Fibroblast of skin of right quadriceps (primary cell): ENCODE data around the gene SNRPD1.
"Not testable (repeated sequence)": the region's sequence is repeated elsewhere in the genome, so short reads cannot be mapped to it uniquely, and the experiment has no call there.

Source experiments
- DNase-seq: peaks from one replicate; pipeline ENCODE4 v3.0.0-alpha.2; 2013

Gene SNRPD1

DNA sequence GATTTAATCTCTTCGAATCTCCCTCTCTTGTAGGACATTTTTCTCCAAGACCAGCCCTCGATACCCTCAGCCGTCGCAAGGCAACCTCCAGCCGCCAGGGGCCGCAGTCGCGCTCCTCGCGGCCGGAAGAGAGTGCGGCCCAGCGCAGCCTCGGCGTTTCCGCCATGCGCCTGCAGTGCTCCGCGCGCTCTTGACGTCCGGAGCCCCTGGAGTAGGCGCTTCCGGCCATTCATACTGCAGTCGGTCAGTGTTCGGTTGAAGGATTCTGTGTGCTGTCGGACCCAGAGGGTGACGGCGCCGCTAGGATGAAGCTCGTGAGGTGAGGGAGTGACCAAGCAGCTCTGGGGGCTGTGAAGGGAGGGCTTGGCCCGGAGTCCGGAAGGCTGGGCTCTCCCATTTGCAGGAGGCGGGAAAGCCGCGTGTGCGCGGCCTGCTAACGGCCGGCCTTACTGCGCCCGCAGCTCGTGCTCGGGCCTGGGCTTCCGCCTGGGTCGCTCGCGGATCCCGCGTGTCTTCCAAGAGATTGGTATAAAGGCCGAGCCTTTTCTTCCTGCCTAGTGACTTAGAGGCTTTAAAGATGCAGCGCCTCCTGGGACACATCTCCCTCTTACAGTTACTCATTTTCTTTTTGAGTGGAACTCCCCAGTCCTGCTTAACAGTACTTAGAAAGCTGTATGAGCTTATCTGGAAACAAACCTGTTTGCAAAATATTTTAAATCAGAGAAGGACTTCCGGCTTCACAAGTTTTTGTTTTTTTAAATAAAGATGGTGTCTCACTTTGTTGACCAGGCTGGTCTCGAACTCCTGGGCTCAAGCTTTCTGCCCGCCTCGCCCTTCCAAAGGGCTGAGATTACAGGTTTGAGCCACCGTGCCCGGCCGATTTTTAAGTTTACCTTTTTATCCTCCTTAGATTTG, at the start of gene SNRPD1:
SNRPD1 (plus strand) TSS at position 190 of the 915 bp plus-strand sequence; CDS start at position 306, 116 bp downstream.
- peak; percentile 89 for DNase-seq

DNA sequence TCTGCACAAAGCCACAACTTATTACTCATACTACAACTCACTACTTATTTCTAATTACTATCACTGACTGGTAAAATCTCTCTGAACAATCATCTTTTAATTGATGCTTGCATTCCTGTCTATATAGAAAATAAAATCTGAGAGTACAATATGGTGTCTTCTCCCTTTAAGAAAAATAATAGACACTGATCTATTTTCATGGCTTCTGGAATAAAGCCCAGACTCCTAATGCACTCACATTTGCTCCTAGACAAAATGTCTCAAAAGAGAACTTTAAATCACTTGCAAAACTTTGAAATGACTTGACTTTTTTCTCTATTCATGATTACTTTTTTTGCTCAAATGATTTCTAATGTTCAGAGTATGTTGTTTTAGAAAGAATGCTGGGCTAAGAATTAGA, 40.3 kb upstream of the SNRPD1 start:
- DNase-seq = no peak

DNA sequence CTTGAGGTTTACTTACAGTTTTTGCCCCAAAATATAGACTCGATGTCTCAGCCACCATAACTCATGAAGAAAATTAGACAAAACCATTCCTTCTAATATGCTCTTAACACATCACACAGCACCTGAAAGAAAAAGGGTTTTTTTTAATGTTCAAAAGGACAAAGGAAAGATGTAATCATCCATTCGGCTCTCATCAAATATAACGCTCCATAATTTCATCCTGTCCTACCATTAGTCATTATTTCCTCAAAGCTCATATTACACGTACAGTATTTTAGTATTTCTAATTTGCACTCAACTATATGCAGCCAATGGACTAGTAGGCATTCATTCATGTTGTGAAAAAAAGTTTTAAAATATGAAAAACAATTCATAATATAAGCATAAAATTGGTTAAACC, 36.5 kb upstream of the SNRPD1 start:
- no peak for DNase-seq

DNA sequence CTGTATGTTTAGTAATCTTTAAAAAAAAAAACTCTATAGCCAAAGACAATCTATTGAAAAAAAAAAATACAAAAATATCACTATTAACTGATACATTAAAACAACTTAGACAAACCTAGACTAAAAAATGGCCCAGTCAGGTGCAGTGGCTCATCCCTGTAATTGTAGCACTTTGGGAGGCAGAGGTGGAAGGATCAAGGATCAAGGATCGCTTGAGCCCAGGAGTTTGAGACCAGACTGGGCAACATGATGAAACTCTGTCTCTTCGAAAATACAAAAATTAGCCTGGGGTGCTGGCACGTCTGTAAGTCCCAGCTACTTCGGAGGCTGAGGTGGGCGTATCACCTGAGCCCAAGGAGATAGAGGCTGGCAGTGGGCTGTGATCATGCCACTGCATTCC, 27.7 kb upstream of the SNRPD1 start:
- DNase-seq = no peak

DNA sequence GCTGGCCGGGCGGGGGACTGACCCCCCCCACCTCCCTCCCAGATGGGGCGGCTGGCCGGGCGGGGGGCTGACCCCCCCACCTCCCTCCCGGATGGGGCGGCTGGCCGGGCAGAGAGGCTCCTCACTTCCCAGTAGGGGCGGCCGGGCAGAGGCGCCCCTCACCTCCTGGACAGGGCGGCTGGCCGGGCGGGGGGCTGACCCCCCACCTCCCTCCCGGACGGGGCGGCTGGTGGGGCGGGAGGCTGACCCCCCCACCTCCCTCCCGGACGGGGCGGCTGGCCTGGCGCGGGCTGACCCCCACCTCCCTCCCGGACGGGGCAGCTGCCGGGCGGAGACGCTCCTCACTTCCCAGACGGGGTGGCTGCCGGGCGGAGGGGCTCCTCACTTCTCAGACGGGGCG, 19.8 kb upstream of the SNRPD1 start:
- not testable (repeated sequence) for DNase-seq

DNA sequence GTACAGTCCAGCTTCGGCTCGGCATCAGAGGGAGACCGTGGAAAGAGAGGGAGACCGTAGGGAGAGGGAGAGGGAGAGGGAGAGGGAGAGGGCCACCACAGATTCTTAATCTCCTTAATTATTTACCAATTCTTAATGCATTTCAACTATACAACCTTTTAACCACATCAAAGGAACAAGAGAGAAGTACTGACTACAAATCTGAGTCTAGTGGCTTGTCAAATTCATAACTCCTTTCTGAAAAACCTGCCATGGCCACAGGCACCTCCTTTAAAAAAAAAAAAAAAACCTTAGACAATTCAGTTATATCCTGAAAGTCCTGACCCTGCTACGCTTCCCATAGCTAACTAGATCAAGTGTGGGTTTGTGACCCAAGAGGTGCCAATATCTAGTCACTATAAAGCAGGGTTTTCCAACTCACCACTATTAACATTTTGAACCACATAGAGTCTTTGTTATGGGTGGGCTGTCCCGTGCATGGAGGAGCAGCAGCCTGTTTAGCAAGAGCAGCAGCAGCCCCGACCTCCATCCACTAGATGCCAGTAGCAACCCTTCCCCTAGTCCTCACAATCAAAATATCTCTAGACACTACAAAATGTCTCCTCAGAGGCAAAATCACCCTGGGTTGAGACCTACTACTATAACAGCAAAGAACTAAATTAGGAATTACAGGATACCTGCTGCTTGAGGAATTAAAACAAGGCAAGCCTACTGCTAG, 18.4 kb upstream of the SNRPD1 start:
- no peak for DNase-seq

DNA sequence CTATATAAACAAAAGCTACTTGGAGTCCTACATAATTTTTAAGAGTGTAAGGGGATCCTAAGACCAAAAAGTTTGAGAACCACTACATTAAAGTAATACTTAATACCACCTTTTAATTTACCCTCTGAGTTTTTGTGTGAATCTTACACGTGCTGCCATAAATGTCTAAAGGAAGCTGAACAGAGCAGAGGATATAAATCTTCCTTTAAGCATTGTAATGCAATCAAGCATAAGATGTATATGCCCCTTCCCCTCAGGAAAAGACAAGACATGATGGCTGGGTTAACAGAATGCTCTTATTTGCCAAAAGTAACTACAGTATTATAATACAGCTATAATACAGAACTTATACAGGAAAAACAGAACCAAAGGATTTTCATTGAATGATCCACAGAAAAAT, 14.5 kb upstream of the SNRPD1 start:
- no peak for DNase-seq

DNA sequence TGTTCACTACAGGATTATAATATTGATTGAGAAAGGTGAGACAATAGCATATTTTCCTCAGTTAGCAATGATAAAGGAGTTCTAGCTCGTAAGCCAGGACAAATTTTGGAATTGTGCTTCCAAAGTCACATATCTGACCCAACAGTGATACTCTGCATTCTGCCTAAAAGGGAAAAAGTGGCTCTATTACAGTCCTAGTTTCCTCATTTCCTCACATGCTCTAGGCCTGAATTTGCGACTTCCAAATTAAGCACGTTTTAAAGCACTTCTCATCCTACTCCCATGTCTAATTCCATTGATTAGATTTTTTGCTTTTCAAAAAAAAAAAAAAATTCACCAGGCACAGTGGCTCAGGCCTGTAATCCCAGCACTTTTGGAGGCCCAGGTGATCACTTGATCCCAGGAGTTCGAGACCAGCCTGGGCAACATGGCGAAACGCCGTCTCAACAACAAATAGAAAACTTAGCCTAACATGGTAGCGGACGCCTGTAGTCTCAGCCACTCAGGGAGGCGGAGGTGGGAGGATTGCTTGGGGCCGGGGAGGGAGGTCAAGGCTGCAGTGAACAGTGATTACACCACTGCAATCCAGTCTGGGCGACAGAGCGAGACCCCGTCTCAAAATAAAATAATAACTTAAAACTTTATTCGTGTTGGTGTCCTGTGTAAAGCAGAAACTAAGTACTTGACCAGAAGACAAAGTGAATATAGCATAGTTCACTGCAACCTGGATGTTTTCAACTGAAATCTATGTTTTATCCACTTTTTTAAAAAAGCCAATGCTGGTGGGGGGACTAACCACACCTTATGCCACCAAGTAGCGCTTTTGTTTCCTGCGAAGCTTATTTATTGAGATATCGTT, 13.2 kb upstream of the SNRPD1 start:
- DNase-seq = no peak

DNA sequence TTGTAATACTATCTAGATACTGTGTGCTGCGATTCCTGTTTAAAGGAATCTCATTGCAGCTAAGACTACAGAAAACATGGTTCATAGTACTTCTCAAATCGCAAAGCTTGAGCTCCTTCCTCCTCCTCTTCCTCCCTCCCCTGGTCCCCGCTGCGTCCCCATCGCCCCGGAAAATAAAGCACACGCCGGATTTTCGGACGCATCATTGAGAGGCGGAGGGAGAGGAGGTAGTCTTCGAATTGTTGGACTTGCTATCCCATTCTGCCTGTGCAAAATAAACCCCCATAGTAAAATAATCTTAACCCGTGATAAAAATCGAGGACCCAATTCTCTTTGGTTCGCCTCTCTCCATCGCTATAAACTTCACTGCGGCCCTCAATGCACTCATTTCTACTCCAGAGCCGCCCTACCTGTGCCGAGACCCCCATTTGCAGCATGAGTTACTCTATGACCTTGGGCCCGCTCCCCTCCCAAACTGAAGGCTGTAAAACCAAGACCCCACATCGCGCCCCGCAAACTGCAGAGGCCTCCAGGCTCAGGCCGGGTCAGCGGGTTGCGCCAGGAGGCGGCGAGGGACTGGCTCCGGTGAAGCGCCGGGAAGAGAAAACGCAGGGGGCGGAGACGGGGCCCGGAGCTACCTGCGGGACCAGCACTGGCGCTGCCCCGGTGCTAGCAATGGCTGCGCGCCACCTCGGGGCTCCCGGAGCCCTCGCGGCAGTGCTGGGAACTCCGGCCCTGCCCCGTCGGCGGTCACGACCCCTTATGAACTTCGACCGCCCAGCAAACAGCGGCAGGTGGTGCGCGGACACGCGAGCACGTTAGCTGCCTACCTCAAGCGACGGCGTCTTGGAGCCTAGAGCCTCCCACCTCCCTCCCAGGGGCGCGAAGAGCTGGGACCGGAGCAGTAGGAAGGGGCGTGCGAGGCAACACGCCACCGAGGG, 12.3 kb upstream of the SNRPD1 start:
- peak; percentile 2 for DNase-seq

DNA sequence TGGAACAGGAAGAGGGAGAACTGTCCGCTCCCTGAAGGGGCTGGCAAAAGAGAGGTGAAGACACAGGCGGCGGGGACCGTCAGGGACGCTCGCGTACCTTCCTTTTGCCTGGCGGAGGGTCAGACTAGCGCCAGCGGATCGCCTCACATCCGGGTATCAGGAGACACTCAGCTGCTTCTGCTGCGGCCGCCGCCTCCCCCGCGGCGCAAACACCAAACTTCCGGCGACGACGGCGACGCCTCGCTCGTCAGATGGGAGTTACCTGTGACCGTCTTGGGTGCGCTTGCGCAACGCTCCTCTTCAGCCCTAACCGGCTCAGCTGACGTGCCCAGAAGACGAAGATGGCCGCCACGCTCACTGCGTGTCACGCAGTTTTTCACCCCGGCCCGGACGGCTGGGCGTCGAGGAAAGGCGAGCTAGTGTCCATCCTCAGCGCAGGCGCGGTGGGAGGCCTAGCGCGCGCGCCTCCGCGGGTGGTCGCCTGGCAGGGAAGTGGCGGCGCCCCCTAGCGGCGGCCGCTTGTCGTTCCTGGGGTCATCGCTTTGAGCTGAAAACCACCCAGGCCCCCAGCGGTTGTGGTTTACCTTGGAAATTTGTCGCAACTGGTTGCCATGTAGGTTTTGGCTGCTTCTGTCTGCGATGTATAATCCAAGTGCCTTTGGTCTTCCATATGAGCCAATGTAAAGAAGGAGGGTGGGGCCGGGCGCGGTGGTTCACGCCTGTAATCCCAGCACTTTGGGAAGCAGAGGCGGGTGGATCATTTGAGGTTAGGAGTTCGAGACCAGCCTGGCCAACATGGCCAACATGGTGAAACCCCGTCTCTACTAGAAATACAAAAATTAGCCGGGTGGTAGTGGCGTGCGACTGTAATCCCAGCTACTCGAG, 11.3 kb upstream of the SNRPD1 start, which contains the start of gene ESCO1:
ESCO1 (minus strand) TSS at position 179 of the 885 bp plus-strand sequence. CDS start 25,861 bp downstream, outside the sequence.
- peak; percentile 98 for DNase-seq

DNA sequence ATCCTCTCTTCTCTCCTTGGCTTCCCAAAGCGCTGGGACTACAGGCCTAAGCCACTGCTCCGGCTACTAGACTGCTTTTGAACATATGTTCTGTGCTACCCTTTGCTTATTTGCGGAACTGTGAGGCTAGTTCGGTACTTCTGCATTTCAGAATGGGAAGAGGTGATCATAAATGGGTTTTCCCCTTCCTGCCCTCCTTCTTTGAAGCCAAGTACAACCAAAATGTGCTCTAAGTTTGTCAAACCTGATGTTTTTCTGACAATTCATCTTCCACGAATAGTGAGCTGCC, 9.9 kb upstream of the SNRPD1 start:
- DNase-seq = no peak

DNA sequence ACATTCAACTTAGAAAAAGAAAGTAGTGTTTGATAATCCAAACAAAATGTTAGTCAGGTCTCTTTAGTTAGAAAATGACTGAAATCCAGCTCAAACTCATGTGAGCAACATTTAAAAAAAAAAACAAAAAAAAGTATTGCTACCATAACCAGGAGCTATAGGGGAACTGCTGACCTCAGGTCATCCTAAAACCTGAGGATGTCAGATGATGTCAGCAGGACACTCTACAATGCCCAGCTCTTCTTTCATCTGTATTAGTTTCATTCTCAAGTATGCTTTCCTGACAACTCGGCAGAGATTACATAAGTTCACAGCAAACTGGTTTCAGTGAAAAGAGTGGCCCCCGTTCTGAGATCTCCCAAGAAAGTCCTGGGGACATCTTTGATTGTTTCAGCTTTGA, 7.4 kb upstream of the SNRPD1 start:
- DNase-seq = no peak

DNA sequence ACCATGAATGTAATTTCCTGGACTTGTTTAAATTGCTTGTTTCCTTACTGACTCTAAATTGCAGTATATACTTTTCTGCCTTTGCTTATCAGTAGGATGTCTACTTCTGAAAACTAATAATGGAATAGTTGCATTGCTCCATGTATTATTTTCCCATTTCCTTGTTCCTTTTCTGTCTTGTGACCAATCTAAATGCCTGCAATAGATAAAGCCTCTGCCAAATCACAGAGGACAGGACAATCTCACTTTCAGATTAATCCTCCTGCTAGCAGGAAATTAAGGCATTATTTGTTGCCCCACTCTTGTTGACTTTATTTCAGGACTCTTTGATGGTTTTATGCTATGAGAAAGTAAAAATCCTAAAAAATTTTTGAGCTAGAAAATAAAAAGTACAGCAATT, 6.9 kb upstream of the SNRPD1 start:
- no peak for DNase-seq

DNA sequence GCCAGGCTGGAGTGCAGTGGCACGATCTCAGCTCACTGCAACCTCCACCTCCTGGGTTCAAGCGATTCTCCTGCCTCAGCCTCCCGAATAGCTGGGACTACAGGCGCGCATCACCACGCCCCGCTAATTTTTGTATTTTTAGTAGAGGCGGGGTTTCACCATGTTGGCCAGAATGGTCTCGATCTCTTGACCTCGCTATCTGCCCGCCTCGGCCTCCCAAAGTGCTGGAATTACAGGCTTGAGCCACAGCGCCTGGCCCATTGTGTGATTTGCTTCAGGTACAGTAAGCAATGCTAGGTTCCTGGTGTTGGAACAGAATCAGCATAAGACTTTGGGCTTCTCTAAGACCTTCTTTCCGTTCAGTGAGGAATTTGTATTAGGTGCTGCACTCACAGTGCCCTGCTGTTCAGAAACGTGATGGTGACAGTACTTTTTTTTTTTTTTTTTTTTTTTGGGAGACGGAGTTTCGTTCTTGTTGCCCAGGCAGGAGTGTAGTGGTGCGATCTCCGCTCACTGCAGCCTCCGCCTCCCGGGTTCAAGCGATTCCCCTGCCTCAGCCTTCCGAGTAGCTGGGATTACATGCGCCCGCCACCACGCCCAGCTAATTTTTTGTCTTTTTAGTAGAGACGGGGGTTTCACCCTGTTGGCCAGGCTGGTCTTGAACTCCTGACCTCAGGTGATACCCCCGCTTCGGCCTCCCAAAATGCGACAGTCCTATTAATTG, 551 bp upstream of the SNRPD1 start:
- DNase-seq = not testable (repeated sequence)

DNA sequence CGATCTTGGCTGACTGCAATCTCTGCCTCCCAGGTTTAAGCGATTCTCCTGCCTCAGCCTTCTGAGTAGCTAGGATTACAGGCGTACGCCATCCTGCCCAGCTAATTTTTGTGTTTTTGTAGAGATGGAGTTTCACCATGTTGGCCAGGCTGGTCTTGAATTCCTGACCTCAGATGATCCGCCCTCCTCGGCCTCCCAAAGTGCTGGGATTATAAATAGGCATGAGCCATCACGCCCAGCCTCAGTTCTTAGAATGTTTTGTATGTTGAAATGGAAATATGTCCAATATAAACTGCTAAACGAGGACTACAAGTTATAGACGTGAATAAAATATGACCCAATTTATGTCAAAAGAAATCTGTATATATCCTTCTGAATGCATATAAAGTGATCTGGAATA, 9.5 kb downstream of the SNRPD1 start:
- not testable (repeated sequence) for DNase-seq

DNA sequence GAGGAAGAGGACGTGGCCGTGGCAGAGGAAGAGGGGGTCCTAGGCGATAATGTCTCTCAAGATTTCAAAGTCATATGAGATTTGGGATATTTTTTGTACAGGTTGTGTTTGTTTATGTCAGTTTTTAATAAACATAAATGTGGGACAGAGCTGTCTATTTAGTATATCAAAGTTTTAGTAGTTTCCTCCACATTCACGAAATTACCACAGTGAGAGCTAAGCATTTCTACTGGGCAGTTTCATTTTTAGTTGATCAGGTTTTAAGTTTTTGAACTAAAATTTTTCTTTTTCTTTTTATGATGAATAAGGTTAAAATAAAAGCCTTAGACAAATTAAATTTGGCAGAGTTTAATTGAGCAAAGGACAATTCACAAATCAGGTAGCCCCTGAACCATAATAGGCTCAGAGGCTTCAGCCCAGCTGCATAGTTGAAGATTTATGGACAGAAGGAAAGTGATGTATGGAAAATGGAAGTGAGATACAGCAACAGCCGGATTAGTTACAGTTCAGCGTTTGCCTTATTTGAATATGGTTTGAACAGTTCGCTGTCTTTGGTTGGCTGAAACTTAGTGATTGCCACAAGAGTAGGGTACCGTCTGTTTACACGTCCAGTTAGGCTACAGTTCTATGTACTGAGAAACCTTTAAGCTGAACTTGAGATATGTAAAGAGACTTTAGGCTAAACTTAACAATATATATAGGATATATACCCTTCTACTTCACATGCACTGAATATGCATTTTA, 17.1 kb downstream of the SNRPD1 start:
- DNase-seq = no peak

DNA sequence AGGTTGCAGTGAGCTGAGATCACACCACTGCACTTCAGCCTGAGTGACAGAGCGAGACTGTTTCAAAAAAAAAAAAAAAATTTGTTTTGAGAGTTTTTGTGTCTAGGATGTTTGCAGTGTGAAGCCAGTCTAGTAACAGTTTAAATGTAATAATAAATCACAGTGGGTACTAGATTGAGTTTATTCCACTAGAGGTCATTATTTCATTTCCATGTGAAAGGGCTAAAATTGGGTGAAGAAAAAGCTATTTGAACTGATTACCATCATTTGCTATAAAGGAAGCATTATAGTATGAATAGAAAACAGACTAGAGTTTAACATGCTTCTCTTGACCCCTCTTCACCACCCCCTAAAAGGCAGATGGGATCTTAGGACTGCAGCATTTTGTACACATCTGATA, 20.3 kb downstream of the SNRPD1 start:
- no peak for DNase-seq

DNA sequence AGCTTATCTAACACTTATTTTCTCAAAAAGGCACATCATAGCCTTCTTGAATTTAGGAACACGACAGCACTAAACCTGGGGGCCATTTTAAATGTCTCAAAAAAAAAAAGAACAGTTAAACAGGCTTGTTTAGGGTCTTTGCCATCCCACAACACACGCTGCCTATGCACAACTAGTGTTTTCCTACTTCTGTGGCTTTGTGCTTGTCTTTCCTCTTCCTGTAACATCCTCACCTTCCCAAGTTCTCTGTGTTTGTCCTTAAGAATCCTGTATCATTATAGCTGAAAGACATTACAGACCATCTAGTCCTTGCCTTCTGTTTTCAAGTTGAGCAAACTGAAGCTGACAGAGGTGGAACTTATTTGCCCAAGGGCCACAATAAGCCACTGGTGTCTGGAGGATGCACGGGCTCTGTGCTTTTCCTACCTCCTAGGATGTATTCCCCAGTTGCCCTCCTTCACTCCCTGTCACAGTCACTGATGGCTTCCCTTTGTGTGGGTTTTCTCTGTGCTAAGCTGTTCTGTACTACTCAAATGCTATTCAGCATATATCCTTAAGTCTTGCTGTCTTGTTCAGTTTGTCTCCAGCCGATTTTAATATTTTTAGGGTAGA, 22.6 kb downstream of the SNRPD1 start:
- DNase-seq = no peak

DNA sequence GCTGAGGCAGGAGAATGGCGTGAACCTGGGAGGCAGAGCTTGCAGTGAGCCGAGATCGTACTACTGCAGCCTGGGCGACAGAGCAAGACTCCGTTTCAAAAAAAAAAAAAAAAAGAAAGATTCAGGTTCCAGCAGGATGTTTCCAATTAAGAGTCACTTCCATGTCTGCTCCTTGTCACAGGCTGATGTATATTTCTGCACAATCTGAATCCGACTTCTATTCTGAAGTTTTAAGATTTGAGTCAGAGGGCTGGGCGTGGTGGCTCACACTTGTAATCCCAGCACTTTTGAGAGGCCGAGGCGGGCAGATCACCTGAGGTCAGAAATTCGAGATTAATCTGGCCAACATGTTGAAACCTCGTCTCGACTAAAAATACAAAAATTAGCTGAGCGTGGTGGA, 24.7 kb downstream of the SNRPD1 start:
- DNase-seq = peak; percentile 5
